Body of pancreas (tissue), 4 donors: Measurements from ENCODE around the gene FBXO46. TPM values are rescaled to one million over a fixed set of nuclear protein-coding genes. Genes with fewer than 3 reads are reported as not detected.

ENCODE experiments used
- ATAC-seq: fragments of 150-250 bp; one replicate; pipeline ENCODE4 v1.9.1; 2016
- DNase-seq, 4 donors: peaks; one replicate each; pipeline ENCODE4 v3.0.0-alpha.2; 2019
- H3K27ac ChIP-seq, 4 donors: fragments of 200-600 bp; sonication (generic); 1 replicate in 3 of 4; 2 replicates in 1 of 4; pipeline versions ENCODE4 v1.5.1 to v1.6.1; 2016 to 2019; ENCODE audit warnings: mild to moderate bottlenecking in 1 of 4, mixed read lengths in 1 of 4, moderate library complexity in 1 of 4
- H3K27me3 ChIP-seq, 2 donors: fragments of 200-600 bp; sonication (generic); one replicate each; pipeline ENCODE4 v1.6.0; 2016; ENCODE audit warnings: mild to moderate bottlenecking in 1 of 2
- H3K36me3 ChIP-seq, 2 donors: fragments of 200-600 bp; sonication (generic); replicated peaks in 1 of 2; 2 replicates each; pipeline ENCODE4 v1.5.1; 2016; ENCODE audit warnings: low read depth in 2 of 2; ENCODE audit not compliant: insufficient read depth in 1 of 2
- H3K4me1 ChIP-seq: fragments of 200-600 bp; sonication (generic); one replicate; pipeline ENCODE4 v1.6.0; 2016
- H3K4me3 ChIP-seq, 2 donors: fragments of 200-600 bp; sonication (generic); 1 replicate in 1 of 2; 2 replicates in 1 of 2; pipeline ENCODE4 v1.5.1; 2016 to 2019
- H3K9me3 ChIP-seq, 3 donors: fragments of 200-600 bp; sonication (generic); 1 replicate in 2 of 3; 2 replicates in 1 of 3; pipeline ENCODE4 v1.5.1; 2016
- CTCF ChIP-seq, 7 experiments: fragments of 450-650 bp in 4 of 7; fragments of 200-600 bp in 3 of 7; sonication (generic) in 3 of 7; IDR thresholded peaks; one replicate each; pipeline ENCODE4 v1.5.1; 2016 to 2019; ENCODE audit warnings: antibody characterized with exemption in 7 of 7
- POLR2A ChIP-seq, 3 donors: fragments of 450-650 bp; IDR thresholded peaks; one replicate each; pipeline ENCODE4 v1.6.1; 2016; ENCODE audit warnings: antibody characterized with exemption in 3 of 3, mild to moderate bottlenecking in 2 of 3
- WGBS, 2 donors: methylation state at CpG; one replicate each; pipeline ENCODE4 v1.1.5; 2017; 5-methylcytosine and 5-hydroxymethylcytosine counted together
- intact Hi-C: fragments of 100-400 bp; cut with DNase I; formaldehyde crosslinking; loops from one replicate; pipeline ENCODE4 v1.15.1; 2023
- total RNA-seq, 2 donors: library from RNA; depleted of rRNA; stranded (reverse); fragments of >200 nt; gene quantifications; one replicate each; pipeline ENCODE4 v1.1.0, GENCODE V29; 2016

Gene FBXO46
- total RNA-seq, 2 donors from 2014 or later, result 7.8 to 11.9 TPM

DNA sequence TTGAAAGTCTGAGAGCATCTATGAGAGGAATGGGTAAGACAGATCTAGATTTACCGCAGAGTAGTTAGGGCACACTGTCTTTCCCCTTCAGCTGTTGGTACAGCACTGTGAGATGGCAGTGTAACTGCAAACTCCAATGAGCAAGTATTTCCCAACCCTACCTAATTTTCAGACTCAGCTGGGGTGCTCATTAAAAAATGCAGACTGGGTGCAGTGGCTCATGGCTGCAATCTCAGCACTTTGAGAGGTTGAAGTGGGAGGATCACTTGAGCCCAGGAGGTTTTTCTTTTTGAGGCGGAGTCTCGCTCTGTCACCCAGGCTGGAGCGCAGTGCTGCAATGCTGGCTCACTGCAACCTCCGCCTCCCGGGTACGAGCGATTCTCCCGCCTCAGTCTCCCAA is 25.6 kb downstream of the FBXO46 start:
- WGBS, 2 donors, result 91 to 92% methylated on average over 3 to 9 of the region's 9 CpGs
- TF ChIP-seq POLR2A (IDR thresholded peaks at IDR 0.05) (no peak), CTCF (IDR thresholded peaks at IDR 0.05) (no peak)
- ATAC-seq (no peak), DNase-seq (no peak)
- intact Hi-C loops, result no loop called here
- H3K27ac ChIP-seq, result no peak overlapping the region
- H3K36me3 ChIP-seq, result peaks cover 0 to 2% of the 10 kb centered on the region in 2 donors
- no peaks in the 10 kb centered on the region for H3K4me1 ChIP-seq
- no peaks in the 10 kb centered on the region for H3K27me3 ChIP-seq
- H3K4me3 ChIP-seq, result no peak overlapping the region
- no peaks in the 10 kb centered on the region for H3K9me3 ChIP-seq

DNA sequence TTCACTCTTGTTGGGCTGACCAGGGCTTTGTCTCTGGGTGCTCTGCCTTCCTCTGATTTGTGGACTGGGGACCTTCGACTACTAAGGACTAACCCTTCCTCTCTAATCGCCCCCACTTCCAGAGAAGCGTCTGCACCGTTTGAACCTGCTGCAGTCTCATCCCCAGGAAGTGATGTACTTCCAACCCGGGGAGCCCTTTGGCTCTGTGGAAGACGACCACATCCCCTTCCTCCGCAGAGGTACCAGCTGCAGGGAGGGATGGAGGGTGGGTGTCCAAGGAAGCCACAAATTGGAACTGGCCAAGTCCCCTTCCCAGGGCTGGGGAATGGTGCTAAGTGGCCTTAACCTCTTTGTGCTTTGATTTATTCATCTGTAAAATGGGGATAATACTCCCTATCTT is 29.0 kb downstream of the FBXO46 start:
- intact Hi-C loops, result no loop called here
- no peak for TF ChIP-seq CTCF (IDR thresholded peaks at IDR 0.05)
- no peak for TF ChIP-seq POLR2A (IDR thresholded peaks at IDR 0.05)
- no peak for DNase-seq
- peaks cover 0 to 2% of the 10 kb centered on the region in 2 donors for H3K36me3 ChIP-seq
- no peak for ATAC-seq
- H3K27me3 ChIP-seq, result no peaks in the 10 kb centered on the region
- no peak overlapping the region for H3K4me3 ChIP-seq
- WGBS, 2 donors, result 67 to 85% methylated on average over 6 to 7 of the region's 7 CpGs
- H3K4me1 ChIP-seq, result no peaks in the 10 kb centered on the region
- no peaks in the 10 kb centered on the region for H3K9me3 ChIP-seq
- H3K27ac ChIP-seq, result no peak overlapping the region

DNA sequence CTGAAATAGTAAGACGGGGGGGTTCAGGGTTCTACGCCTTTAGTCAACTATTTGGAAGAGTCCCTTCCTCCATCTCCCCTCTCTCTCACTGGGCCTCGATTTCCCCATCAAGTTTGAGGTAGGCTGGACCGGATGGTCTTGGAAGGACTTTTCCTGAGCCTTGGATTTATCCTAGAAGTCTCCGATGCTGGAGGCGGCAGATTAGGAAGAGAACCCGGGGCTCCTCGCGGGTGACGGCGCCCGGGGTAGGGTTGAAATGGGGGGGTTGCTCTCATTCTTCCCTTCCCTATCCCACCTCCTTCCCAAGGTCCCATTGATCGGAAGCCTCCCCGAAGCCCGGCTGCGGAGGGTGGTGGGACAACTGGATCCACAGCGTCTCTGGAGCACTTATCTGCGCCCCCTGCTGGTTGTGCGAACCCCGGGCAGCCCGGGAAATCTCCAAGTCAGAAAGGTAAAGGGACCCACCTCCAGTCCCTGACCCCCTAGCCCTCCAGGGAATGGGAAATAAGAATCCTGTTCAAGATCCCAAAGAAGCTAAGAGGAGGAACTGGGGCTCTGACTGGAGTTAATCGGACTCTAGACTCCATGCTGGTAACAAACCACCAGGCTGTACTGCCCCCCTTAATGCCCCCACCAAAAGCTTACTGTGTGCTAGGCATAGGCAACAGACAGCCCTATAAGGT is 37.4 kb downstream of the FBXO46 start:
- no peaks in the 10 kb centered on the region for H3K9me3 ChIP-seq
- no peaks in the 10 kb centered on the region for H3K36me3 ChIP-seq
- ATAC-seq (peak; percentile 11), DNase-seq (peak; percentile 82 to 86 (median 83))
- H3K27ac ChIP-seq, result peak overlapping the region; percentile 78 to 93 (median 90)
- H3K27me3 ChIP-seq, result no peaks in the 10 kb centered on the region
- peak; percentile 68 to 92 (median 79) for TF ChIP-seq CTCF (IDR thresholded peaks at IDR 0.05)
- no peak for TF ChIP-seq POLR2A (IDR thresholded peaks at IDR 0.05)
- H3K4me1 ChIP-seq, result peaks cover 16% of the 10 kb centered on the region
- 0 to 1% methylated on average over 13 to 22 of the region's 22 CpGs for WGBS, 2 donors
- intact Hi-C loops, result no loop called here
- peak overlapping the region; percentile 49 to 57 for H3K4me3 ChIP-seq

DNA sequence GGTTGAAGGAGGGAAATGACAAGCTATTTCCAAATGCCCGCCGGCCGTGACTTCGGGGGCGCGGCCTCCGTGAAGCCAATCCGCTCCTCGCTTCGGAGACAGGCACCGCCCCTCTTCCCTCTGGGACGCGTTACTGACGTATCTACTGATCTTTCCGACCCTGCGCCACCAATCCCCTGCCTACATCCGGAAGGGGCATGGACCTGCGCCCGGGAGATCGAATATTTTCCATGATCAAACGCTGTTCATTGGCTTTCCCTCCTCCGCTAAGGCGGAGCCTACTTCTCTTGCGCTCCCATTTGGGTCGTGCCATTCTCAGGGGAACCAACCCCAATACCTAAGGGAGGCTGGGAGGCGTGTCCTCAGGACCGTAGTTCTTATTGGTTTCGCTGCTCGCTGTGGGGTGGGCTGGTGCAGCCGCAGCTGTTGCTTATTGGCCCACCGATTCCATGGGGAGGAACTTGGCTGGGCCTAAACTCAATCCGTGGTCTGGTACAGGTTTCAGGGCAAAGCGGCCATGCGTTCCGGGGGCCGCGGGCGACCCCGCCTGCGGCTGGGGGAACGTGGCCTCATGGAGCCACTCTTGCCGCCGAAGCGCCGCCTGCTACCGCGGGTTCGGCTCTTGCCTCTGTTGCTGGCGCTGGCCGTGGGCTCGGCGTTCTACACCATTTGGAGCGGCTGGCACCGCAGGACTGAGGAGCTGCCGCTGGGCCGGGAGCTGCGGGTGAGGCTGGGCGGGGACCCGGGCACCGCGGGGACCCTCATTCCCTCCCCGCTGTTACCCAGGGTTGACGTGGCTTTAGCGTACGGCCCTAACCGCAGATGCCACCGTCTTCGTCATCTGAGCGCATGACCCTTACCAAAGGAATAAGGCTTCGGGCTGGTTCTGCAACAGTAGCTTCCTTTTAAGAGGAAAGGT is 38.2 kb downstream of the FBXO46 start, which contains the start of gene QPCTL:
Gene QPCTL, plus strand, starts transcription at position 480 of the 919 bp plus-strand sequence. Its CDS starts 38 bp downstream, at position 518.
- Histone ChIP-seq H3K4me1 (peaks cover 16% of the 10 kb centered on the region), H3K27ac (peak within 1 kb of the TSS; percentile 78 to 93 (median 90)), H3K4me3 (peak within 1 kb of the TSS; percentile 49 to 57), H3K27me3 (no peaks in the 10 kb centered on the region), H3K9me3 (no peaks in the 10 kb centered on the region), H3K36me3 (peaks cover 2 to 6% of the 10 kb centered on the region in 2 donors)
- WGBS, 2 donors, result 0% methylated on average over 1 to 70 of the region's 70 CpGs
- intact Hi-C loops, result no loop called here
- peak; percentile 91 for ATAC-seq
- TF ChIP-seq CTCF (IDR thresholded peaks at IDR 0.05) (peak in 1 of 7 experiments; percentile 0), POLR2A (IDR thresholded peaks at IDR 0.05) (peak; percentile 54 to 83 (median 77))
- DNase-seq, result peak; percentile 98 to 100 (median 98)
